ENCODE data around the gene ZNF23.

- no peak for TF ChIP-seq CTCF (IDR thresholded peaks at IDR 0.05)
- TF ChIP-seq POLR2AphosphoS5 (IDR thresholded peaks at IDR 0.05), result no peak
- no peak for TF ChIP-seq POLR2A (IDR thresholded peaks at IDR 0.05)
These were observed 35.8 kb downstream of the ZNF23 start for GRCh38 chr16:71426069-71426879.

All from prostate gland (tissue), 2 donors.